HG03378 (cell line): Measurements from ENCODE around the gene NHLH2.

Source experiments
- ATAC-seq: cut with Tn5 transposase; IDR thresholded peaks from one replicate; pipeline ENCODE4 v1.9.1; 2021; ENCODE audit warnings: mild to moderate bottlenecking, moderate library complexity; ENCODE audit not compliant: unreplicated experiment

NHLH2 gene

GRCh38 chr1:115840605-115841460 is at the start of gene NHLH2:
NHLH2 (minus strand) TSS chr1:115841126; CDS start chr1:115838372, 2,754 bp downstream.
- ATAC-seq, result no peak

GRCh38 chr1:115890580-115890979 is 49.7 kb upstream of the NHLH2 start:
- no peak for ATAC-seq

DNA sequence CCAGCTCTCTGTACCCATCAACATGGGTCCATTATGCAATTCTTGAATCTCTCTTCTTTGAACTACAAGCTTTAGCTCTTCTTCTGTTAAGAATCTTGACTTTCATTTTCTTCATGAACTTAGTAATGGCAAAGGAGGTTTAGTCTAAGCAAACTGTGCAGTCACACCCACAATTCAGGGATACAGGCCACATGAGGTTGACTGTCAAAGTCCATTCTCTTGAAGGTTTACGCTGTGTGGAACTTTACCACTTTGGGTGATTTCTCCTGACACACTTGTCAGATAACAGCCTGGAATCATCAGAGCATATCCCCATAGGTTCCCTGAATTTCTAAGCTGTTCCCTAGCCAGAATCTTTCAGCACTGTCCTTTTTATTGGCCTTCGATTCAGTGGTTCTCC is 48.0 kb upstream of the NHLH2 start:
- no peak for ATAC-seq

DNA sequence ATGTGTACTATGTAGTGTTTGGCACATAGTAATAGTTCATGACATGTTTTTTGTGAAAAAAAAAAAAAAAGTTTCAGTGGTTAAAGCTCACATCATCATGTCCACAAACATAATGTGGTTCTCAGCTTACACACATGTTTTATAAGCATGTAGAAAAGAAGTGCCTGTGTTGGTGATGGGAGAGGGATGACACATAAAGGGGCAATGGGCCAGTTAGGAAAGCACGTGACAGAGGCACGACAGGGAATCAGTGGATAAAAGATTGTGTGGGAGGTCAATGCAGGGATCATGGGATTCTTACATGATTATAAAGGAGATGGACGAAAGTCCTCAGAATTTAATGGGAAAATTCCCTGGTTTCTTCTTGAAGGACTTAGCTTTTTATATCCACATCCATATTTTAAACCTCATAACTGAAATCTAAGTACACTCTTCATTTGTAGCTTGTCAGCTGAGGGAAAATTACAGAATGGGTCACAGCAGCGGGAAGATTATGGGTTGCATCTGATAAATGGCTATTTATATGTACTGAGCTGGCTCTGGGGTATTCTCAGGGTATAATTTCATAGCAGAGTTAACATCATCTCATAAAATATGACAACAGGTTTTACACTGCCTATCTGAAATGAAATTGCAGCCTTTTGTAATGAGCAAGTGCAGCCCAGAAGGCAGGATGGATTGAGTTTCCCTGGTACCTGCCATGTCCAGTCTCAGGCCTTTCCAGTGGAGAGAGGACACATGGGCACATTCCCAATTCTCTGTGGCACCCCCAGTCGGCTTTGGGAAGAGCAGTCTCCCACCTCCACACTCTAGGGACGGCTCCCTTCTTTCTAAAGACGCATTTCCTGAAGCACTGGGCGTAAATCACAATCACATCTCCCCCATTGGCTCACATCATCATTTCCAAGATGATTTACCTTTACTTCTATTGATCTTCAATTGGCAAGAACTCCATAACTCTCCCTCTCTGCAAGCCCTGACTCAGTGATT is 42.3 kb upstream of the NHLH2 start:
- ATAC-seq, result no peak

- no peak for ATAC-seq
These were observed 40.2 kb upstream of the NHLH2 start for GRCh38 chr1:115880981-115881672.

- ATAC-seq, result no peak
These were observed 39.1 kb upstream of the NHLH2 start for GRCh38 chr1:115879977-115880376.

DNA sequence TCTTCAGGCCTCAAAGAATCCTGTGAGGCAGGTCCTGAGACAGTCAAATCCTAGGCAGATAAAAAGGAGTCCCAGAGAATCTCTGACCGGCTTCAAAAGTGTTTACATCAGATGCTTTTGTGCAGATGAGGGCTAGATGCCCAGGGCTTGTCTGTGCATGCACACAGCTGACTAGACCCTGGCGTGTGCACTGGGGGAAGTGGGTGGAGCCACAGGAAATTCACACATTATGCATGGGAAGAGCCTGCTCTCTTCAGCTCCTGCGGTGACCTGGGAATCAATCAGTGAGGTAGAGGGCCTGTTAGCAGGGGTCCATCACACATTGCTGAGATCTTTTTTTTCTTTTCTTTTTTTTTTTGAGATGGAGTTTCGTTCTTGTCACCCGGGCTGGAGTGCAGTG is 36.6 kb upstream of the NHLH2 start:
- ATAC-seq, result no peak

DNA sequence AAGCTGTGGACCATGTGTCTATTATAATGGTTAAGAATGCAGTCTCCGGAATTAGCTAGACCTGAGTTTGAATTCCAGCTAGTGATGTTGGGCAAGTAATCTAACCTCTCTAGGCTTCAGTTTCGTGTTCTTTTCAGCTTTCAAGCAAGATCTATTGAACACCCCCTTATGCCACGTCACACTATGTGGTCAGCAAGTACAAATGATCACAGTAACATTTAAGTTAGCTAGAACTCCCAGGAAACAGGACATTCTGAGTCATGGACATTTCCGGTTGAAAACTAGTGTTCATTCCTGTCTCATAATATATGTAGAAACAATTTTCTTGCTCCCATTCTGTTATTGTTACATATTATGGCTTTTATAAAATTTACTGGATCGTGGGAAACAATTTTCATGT is 34.0 kb upstream of the NHLH2 start:
- ATAC-seq, result no peak

DNA sequence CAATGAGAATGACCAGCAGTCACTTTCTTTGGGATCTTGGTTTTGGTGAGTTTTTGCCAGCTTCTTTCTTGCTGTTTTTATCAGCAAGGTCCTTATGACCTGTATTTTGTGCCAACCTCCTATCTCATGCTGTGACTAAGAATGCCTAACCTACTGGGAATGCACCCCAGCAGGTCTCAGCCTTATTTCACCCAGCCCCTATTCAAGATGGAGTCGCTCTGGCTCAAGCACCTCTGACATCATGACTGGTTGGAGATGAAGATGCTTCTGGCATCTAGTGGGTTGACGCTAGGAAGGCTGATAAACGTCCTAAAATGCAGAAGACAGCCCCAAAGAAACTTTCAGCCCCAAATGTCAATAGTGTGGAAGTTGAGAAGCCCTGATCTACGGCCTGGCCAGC is 33.6 kb upstream of the NHLH2 start:
- no peak for ATAC-seq

DNA sequence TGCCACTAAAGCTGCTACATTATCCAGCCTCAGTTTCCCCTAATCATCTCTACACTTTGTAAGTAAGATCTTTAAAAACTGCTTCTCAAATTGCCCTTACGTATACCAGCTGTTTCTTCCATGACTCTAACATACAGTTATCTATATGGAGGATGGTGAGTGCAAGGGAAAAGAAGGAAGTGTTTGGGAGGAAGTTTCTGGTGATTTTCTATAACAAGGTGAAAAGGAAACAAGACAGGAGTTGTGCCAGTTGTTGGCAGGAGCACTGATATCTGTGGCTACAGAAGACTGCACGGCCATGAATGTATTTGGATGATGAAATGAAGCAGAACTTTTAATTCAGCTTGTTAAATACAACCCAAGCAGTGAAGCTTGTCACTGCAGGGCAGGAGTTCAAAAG is 32.3 kb upstream of the NHLH2 start:
- ATAC-seq, result no peak

GRCh38 chr1:115869064-115869463 is 28.1 kb upstream of the NHLH2 start:
- no peak for ATAC-seq

GRCh38 chr1:115867216-115867615 is 26.3 kb upstream of the NHLH2 start:
- no peak for ATAC-seq

DNA sequence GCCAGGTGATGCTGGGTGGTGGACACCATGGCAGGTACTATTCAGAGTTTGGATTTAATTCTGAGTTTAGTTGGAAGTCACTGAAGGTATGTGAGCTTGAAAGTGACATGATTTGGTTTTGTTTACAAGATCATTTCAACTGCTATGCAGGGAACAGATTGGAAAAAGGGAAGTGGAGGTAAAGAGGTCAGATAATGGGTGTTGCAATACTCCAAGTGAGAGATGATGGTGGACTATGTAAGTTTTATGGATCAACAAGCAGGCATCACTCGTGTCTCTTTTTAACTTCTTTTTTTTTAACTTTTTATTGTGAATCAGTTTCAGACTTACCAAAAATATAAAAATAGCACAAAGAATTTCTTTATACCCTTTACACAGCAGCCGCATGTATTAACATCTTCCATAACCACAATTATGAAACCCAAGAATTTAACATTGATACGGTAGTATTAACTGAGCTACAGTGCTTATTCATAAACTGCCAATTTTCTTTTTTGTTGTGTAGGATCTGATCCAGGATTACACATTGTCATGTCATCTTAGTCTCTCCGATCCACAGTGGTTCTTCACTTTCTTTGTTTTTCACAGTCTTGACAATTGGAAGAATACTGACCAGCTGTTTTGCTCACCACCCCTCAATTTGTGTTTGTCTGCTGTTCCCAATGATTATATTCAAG is 24.9 kb upstream of the NHLH2 start:
- no peak for ATAC-seq

DNA sequence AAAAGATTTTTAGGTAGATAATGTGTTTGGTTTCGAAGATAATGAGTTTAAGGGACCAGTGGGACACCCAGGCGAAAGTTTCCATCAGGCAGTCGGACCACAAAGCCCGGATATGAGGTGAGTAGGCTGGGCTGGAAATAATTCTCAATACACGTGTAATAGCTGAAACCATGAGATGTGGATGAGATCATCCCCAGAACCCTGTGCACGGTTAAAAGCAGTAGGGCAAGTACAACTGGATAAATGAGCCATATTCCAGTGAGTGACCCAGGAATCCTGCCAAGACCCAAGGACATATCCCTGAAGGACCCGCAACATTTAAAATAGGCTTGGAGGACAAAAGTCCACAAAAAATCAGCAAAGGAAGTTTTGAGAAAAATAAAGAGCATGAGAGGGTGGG is 21.5 kb upstream of the NHLH2 start:
- no peak for ATAC-seq

DNA sequence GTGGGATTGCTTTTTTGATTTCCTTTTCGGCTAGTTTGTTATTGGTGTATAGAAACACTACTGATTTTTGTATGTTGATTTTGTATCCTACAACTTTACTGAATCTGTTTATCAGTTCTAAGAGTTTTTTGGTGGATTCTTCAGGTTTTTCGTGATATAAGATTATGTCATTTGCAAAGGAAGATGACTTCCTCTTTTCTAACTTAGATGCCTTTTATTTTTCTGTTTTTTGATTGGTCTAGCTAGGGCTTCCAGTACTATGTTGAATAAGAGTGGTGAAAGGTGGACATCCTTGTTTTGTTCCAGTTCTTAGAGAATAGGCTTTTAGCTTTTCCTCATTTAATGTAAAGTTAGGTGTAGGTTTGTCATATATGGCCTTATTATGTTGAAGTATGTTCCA is 13.1 kb upstream of the NHLH2 start:
- no peak for ATAC-seq

DNA sequence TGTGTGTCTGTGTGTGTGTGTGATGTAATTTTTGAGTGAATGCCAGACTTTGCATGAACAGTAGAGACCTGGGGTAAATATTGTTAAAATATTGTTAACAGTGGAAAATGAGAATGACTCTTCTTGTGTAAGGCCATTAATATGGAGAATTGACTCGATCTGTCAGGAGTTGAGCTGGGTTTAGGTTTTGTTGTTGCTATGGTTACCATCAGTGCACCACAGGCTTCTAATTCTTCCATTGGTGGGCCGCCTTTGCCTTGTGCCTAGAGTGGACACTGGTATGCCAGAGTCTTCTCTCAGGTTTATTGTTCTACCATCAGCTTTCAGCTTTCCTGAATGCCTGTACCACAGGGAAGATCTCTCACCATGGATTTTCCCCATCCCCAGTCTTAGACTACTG is 10.0 kb upstream of the NHLH2 start:
- no peak for ATAC-seq

- no peak for ATAC-seq
These were observed 6.9 kb upstream of the NHLH2 start for GRCh38 chr1:115847787-115848186.

DNA sequence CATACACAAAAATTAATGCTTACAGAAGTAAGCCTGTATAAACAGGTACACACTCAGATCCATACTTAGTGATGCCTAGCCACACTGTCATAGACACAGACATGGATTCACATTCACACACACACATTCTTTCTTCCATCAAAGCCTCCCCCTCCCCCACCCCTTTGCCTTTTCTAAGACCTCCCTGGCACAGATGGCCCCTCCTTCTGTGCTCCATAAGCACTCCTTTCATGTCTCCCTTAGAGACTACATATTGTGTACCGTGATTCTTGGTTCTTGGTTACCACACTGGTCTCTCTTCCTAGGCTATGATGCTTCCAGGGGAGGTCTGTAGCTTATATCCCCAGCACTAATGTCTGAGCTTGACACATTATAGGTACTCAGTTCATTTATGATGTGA is 2.0 kb upstream of the NHLH2 start:
- no peak for ATAC-seq

- no peak for ATAC-seq
These were observed 1.2 kb downstream of the NHLH2 start for GRCh38 chr1:115839679-115840237.

DNA sequence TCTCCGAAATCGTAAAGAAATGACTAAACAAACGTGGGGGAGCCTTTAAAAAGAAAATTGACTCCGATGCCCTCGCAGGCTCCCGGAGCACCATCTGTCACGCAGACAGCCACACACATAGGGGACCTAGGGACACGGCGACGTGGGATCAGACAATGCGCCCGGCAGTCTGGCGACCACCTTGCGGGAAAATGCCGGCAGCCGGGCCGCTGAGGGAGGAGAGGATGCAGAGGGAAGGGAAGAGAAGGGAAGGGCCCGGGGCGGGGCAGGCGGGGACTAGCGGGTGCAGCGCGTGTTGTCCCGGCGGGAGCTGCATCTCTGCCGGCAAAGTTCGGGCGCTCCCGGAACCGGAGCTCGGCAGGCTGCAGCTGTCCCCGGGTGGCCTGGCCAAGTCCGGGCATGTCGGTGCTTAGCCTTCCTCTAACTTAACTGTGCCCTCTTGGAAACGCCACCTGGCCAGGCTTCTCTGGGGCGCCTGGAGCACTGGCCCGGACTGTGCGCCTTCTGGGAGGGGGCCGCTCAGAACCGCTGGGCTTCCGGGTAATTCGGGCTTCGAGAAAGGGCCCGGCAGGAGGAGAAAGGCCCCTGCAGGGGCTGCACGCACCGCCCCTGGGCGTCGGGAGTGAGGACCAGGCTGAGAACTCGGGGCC is 1.8 kb downstream of the NHLH2 start:
- ATAC-seq, result no peak
